Brain microvascular endothelial cell (primary cell): ENCODE results near the gene SYS1.

Experiments
- DNase-seq: peaks from one replicate; pipeline ENCODE4 v3.0.0-alpha.2; 2020
- H3K27ac ChIP-seq: fragments of 250-450 bp; sonication (Bioruptor Pico); 2 replicates; pipeline ENCODE4 v1.5.1; 2020; ENCODE audit warnings: mild to moderate bottlenecking, moderate library complexity
- H3K27me3 ChIP-seq: fragments of 250-450 bp; sonication (Bioruptor Pico); replicated peaks from 2 replicates; pipeline ENCODE4 v1.5.1; 2020; ENCODE audit warnings: mild to moderate bottlenecking
- H3K36me3 ChIP-seq: fragments of 250-450 bp; sonication (Bioruptor Pico); replicated peaks from 2 replicates; pipeline ENCODE4 v1.5.1; 2020; ENCODE audit warnings: mild to moderate bottlenecking
- H3K4me3 ChIP-seq: 2 replicates; pipeline ENCODE4 v1.5.1; 2011; ENCODE audit warnings: low read depth, mild to moderate bottlenecking, control low read depth, low read length, moderate library complexity
- CTCF ChIP-seq: IDR thresholded peaks from 2 replicates; pipeline ENCODE4 v1.5.1; 2011; ENCODE audit warnings: low read depth, mild to moderate bottlenecking, moderate library complexity, low read length, control low read depth, inconsistent platforms; ENCODE audit errors: missing control alignments
- in situ Hi-C: cut with HindIII; loops from 2 replicates; pipeline ENCODE4 v1.10.0; 2017; ENCODE audit warnings: low sequenced_read_pairs, low pct_ligation_motif_present

Gene SYS1

GRCh38 chr20:45408646-45409213 lies 45.8 kb downstream of the SYS1 start:
- no peaks in the 10 kb centered on the region for H3K27me3 ChIP-seq
- H3K4me3 ChIP-seq, result no peak overlapping the region
- in situ Hi-C loops, result no loop called here
- no peak for TF ChIP-seq CTCF
- H3K36me3 ChIP-seq, result peaks cover 3% of the 10 kb centered on the region
- no peak overlapping the region for H3K27ac ChIP-seq
- DNase-seq, result no peak

- Histone ChIP-seq H3K27me3 (no peaks in the 10 kb centered on the region), H3K4me3 (no peak overlapping the region), H3K36me3 (peaks cover 3% of the 10 kb centered on the region), H3K27ac (no peak overlapping the region)
- no peak for TF ChIP-seq CTCF
- no peak for DNase-seq
- in situ Hi-C loops, result no loop called here
Observed at GRCh38 chr20:45409521-45410272, 46.7 kb downstream of the SYS1 start.

- in situ Hi-C loops, result no loop called here
- no peak for DNase-seq
- H3K36me3 ChIP-seq, result peaks cover 3% of the 10 kb centered on the region
- no peaks in the 10 kb centered on the region for H3K27me3 ChIP-seq
- TF ChIP-seq CTCF, result no peak
- no peak overlapping the region for H3K27ac ChIP-seq
- no peak overlapping the region for H3K4me3 ChIP-seq
Observed at GRCh38 chr20:45410887-45411286, 47.9 kb downstream of the SYS1 start.

- TF ChIP-seq CTCF, result no peak
- in situ Hi-C loops, result no loop called here
- Histone ChIP-seq H3K27ac (no peak overlapping the region), H3K4me3 (no peak overlapping the region), H3K36me3 (peaks cover 3% of the 10 kb centered on the region), H3K27me3 (no peaks in the 10 kb centered on the region)
- no peak for DNase-seq
Observed at GRCh38 chr20:45412653-45413052, 49.7 kb downstream of the SYS1 start.

- TF ChIP-seq CTCF, result no peak
- no peak for DNase-seq
Observed at GRCh38 chr20:45413479-45413878, 50.5 kb downstream of the SYS1 start.

More at GRCh38 chr20:45413479-45413878, 50.5 kb downstream of the SYS1 start:
- Histone ChIP-seq H3K27ac (no peak overlapping the region), H3K4me3 (no peak overlapping the region), H3K36me3 (peaks cover 3% of the 10 kb centered on the region), H3K27me3 (no peaks in the 10 kb centered on the region)
- in situ Hi-C loops, result no loop called here
